Progenitor cell of endocrine pancreas (in vitro differentiated cells): ENCODE measurements around the gene GFRA1. TPM values are rescaled to one million over a fixed set of nuclear protein-coding genes. Genes with fewer than 3 reads are reported as not detected.

Source experiments
- DNase-seq: peaks from one replicate; pipeline ENCODE4 v3.0.0; 2021; ENCODE audit warnings: low spot score; ENCODE audit not compliant: unreplicated experiment
- H3K27ac Mint-ChIP-seq: 2 replicates; pipeline ENCODE4 v1.8.0; 2021; ENCODE audit warnings: mild to moderate bottlenecking, moderate library complexity, mixed read lengths
- H3K27me3 Mint-ChIP-seq: 2 replicates; pipeline ENCODE4 v1.8.0; 2021; ENCODE audit warnings: mixed read lengths
- H3K36me3 Mint-ChIP-seq: 2 replicates; pipeline ENCODE4 v1.8.0; 2022; ENCODE audit warnings: mixed read lengths; ENCODE audit not compliant: insufficient read depth
- H3K4me1 Mint-ChIP-seq: 2 replicates; pipeline ENCODE4 v1.8.0; 2021; ENCODE audit warnings: low read depth, mixed read lengths
- H3K4me3 Mint-ChIP-seq: 2 replicates; pipeline ENCODE4 v1.8.0; 2021; ENCODE audit warnings: low read depth, mild to moderate bottlenecking, moderate library complexity, mixed read lengths
- H3K9me3 Mint-ChIP-seq: 2 replicates; pipeline ENCODE4 v1.8.0; 2021; ENCODE audit warnings: low read depth, mixed read lengths
- CTCF ChIP-seq: fragments of 200-600 bp; sonication (generic); IDR thresholded peaks from one replicate; pipeline ENCODE4 v1.5.0; 2021; ENCODE audit warnings: antibody characterized with exemption, mild to moderate bottlenecking; ENCODE audit not compliant: unreplicated experiment
- total RNA-seq: library from RNA; stranded (reverse); gene quantifications from 2 replicates; pipeline ENCODE4 v1.2.1, GENCODE V29; 2021

GFRA1 gene
- total RNA-seq, 1 donor from 2014 or later: 8.7 TPM

GRCh38 chr10:116296291-116296721, 23.3 kb upstream of the GFRA1 start:
- no peak overlapping the region for H3K27ac Mint-ChIP-seq
- H3K4me1 Mint-ChIP-seq: no peaks in the 10 kb centered on the region
- H3K27me3 Mint-ChIP-seq: peaks cover 5% of the 10 kb centered on the region
- no peak for TF ChIP-seq CTCF
- H3K36me3 Mint-ChIP-seq: no peaks in the 10 kb centered on the region
- no peak for DNase-seq
- H3K9me3 Mint-ChIP-seq: no peaks in the 10 kb centered on the region
- no peak overlapping the region for H3K4me3 Mint-ChIP-seq

GRCh38 chr10:116292493-116292892, 19.5 kb upstream of the GFRA1 start:
- Mint-ChIP-seq H3K4me3 (no peak overlapping the region), H3K9me3 (no peaks in the 10 kb centered on the region), H3K27ac (no peak overlapping the region), H3K4me1 (no peaks in the 10 kb centered on the region), H3K27me3 (peaks cover 10% of the 10 kb centered on the region), H3K36me3 (no peaks in the 10 kb centered on the region)
- no peak for DNase-seq
- no peak for TF ChIP-seq CTCF

- Mint-ChIP-seq H3K9me3 (no peaks in the 10 kb centered on the region), H3K4me1 (peaks cover 4% of the 10 kb centered on the region), H3K4me3 (no peak overlapping the region), H3K27me3 (peaks cover 10% of the 10 kb centered on the region), H3K36me3 (no peaks in the 10 kb centered on the region), H3K27ac (no peak overlapping the region)
- DNase-seq: no peak
- no peak for TF ChIP-seq CTCF
These were observed 16.6 kb upstream of the GFRA1 start for GRCh38 chr10:116289652-116290051.

- peak; percentile 90 for TF ChIP-seq CTCF
- no peaks in the 10 kb centered on the region for H3K36me3 Mint-ChIP-seq
- H3K27me3 Mint-ChIP-seq: peaks cover 11% of the 10 kb centered on the region
- H3K4me3 Mint-ChIP-seq: no peak overlapping the region
- peaks cover 4% of the 10 kb centered on the region for H3K4me1 Mint-ChIP-seq
- no peaks in the 10 kb centered on the region for H3K9me3 Mint-ChIP-seq
- no peak for DNase-seq
- no peak overlapping the region for H3K27ac Mint-ChIP-seq
These were observed 15.0 kb upstream of the GFRA1 start for GRCh38 chr10:116287906-116288501.

DNA sequence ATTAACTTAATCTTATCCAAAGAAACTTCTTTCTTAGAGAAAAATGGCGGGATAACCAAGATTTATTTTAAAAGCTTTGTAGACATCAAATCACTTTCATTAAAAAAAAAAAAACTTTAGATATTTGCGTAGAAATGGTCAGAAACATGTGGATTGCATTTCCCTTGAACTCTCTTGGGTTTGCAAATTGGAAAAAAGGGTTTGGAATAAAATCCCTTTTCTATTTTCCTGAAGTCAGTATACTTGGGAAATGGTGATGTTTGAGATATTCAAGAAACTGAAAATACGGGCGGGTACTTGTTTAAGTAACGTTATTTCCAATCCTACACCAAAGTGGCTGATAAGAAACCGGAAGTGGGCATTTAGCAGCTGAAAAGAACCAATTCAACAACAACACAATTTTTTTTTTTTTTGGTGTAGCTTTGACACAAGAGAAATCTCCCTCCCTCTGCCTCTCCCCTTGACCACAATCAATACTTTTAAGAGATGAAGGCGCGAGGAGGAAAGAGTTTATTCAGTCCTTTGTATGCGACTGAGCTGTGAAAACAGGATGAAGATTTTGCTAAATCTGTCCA, 13.7 kb upstream of the GFRA1 start:
- Mint-ChIP-seq H3K36me3 (no peaks in the 10 kb centered on the region), H3K27me3 (peaks cover 11% of the 10 kb centered on the region), H3K4me3 (no peak overlapping the region), H3K27ac (no peak overlapping the region), H3K4me1 (peaks cover 4% of the 10 kb centered on the region), H3K9me3 (no peaks in the 10 kb centered on the region)
- no peak for DNase-seq
- TF ChIP-seq CTCF: no peak
